GM21423 (cell line): ENCODE measurements around the gene ATP10A.

ENCODE experiments used
- ATAC-seq: cut with Tn5 transposase; IDR thresholded peaks from one replicate; pipeline ENCODE4 v1.9.1; 2021; ENCODE audit warnings: mild to moderate bottlenecking, moderate library complexity; ENCODE audit not compliant: unreplicated experiment

Gene ATP10A

GRCh38 chr15:25797035-25797434 is 66.1 kb downstream of the ATP10A start:
- ATAC-seq: no peak

DNA sequence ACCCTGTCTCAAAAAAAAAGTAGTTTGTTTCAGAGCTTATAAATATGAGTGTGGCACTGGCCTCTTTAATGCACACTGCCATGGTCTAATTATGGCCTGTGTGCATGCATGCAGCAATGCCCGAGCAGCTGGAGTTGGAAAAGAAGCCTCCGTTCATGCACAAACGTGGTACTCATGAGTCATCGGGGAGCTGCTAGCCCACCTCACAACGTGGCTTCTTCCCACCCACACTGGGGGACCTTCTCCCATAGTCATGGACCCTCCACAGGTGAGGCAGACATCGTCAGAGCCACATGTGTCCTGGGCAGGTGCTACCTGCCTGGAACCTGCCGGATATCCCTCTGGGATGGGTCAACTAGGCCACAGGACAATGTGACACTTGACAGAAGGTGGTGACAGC is 66.7 kb downstream of the ATP10A start:
- ATAC-seq: no peak

GRCh38 chr15:25795712-25796111 is 67.4 kb downstream of the ATP10A start:
- ATAC-seq: no peak

DNA sequence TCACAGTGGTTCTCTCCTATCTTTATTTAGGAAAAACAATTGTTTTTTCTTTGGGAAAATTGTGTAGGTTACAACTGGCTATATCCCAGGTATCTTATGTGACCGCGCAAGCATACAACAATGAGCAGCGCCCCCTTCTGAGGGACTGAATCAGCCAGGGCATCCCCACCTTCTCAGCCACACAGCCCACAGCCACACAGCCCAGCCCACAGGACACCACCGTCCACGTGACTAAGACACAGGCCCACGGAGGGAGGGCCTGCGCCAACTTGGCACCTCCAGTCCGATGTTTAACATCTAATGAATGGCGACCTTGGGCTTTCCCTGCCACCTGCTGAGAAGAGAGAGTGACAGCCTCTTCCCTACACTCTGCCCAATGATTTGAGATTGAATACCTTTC is 68.1 kb downstream of the ATP10A start:
- ATAC-seq: no peak

GRCh38 chr15:25793354-25794050 is 69.6 kb downstream of the ATP10A start:
- peak; percentile 95 for ATAC-seq

DNA sequence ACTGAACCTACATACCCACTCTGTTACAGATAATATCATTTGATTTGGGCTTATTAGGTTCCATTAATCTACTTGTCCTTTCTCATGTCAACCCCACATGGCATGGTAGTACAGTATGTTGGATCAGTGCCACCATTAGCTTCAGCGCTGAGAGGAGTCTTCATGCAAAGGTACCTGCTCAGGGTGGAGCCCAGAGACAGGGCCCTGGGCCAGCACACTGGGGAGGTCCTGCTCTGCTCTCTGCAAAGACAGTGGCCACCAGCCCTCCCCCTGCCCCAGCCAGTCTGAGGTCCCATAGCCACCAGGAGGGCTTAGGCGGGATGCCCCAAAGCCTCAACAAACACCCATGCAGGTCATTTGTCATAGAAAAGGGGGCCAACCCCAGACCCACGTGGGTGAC is 71.0 kb downstream of the ATP10A start:
- no peak for ATAC-seq

- no peak for ATAC-seq
Observed at GRCh38 chr15:25790000-25790660, 73.0 kb downstream of the ATP10A start.

- no peak for ATAC-seq
Observed at GRCh38 chr15:25789616-25789999, 73.5 kb downstream of the ATP10A start.

DNA sequence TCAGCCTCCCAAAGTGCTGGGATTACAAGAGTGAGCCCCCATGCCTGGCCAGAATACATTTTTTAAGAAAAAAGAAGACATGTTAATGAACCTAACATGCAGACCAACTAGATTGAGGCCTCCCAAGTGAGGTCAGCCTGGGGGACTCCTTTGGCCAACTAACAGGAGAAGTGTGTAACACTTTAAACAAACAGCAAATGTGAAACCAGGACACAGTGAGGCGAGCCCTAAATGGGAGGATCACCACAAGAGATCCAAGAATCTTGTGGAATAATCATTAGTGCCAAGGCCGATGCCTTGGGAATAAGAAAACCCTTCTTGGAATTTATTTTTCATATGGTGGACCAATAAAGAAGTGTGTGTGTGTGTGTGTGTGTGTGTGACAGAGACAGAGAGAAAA is 73.9 kb downstream of the ATP10A start:
- no peak for ATAC-seq

- ATAC-seq: no peak
Observed at GRCh38 chr15:25787855-25788520, 75.1 kb downstream of the ATP10A start.

DNA sequence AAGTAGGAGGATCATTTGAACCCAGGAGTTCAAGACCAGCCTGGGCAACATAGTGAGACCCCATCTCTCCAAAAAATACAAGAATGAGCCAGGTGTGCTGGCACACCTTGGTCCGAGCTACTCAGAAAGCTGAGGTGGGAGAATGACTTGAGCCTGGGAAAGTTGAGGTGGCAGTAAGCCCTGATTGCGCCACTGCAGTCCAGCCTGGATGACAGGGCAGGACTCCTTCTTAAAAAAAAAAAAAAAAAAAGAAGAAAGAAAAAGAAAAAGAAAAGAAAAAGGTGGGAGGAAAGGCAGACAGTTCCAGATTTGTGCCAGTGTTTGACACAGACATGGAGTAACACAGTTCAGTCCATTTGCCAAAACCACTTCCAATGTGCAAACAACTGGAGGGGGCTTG is 75.7 kb downstream of the ATP10A start:
- no peak for ATAC-seq

GRCh38 chr15:25786040-25786439 is 77.1 kb downstream of the ATP10A start:
- ATAC-seq: no peak

GRCh38 chr15:25785641-25786025 is 77.5 kb downstream of the ATP10A start:
- no peak for ATAC-seq

- ATAC-seq: no peak
Observed at GRCh38 chr15:25784876-25785640, 78.1 kb downstream of the ATP10A start.

GRCh38 chr15:25783607-25784540 is 79.3 kb downstream of the ATP10A start:
- ATAC-seq: no peak

DNA sequence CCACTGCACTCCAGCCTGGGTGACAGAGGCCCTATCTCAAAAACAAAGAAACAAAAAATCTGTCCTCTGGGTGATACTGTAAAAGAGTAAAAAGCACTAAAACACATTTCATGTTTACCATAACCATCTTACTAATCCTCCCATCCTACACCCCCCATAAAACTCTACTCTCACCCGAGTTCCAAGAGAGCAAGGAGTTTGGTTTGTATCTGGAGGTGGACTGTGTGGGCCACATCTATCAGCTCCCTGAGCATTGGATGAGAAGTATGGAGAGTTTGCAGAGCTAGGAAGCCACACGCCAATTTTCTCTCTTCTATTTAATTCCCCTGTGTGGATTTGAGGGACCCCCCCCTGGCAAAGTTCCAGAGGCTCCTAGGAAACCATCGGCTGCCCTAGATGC is 80.0 kb downstream of the ATP10A start:
- no peak for ATAC-seq

- no peak for ATAC-seq
Observed at GRCh38 chr15:25780479-25781255, 82.5 kb downstream of the ATP10A start.

GRCh38 chr15:25778161-25778560 is 85.0 kb downstream of the ATP10A start:
- no peak for ATAC-seq

DNA sequence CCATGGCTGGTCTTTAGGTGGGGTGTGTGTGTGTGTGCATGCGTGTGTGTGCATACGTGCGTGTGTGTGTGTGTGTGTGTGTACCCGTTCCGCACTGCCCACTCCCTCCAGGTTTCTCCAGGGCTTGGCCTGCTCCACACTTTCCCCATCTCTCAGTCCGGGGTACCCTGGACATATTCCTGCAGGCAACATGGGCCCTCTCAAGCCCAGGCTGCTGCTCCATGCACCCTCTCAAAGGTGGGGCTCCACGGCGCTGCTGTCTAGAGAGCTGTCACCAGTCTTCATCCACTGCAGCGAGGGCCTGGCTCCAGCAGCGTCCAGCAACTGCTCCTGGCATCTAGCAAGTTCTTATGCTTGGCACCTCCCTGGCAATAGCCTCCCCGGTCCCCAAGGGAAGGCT is 86.1 kb downstream of the ATP10A start:
- no peak for ATAC-seq
